H1 (cell line): ENCODE results near the gene RRAD. TPM values are rescaled to one million over a fixed set of nuclear protein-coding genes. Genes with fewer than 3 reads are reported as not detected.

Experiments
- ATF2 ChIP-seq: IDR thresholded peaks from 2 replicates; pipeline ENCODE4 v1.6.1; 2012; ENCODE audit warnings: low read length, inconsistent platforms
- CEBPB ChIP-seq: IDR thresholded peaks from 2 replicates; pipeline ENCODE4 v1.6.1; 2012; ENCODE audit warnings: low read depth, low read length
- CREB1 ChIP-seq: IDR thresholded peaks from 2 replicates; pipeline ENCODE4 v1.6.1; 2012; ENCODE audit warnings: inconsistent platforms
- CTBP2 ChIP-seq: IDR thresholded peaks from 2 replicates; pipeline ENCODE4 v1.7.0; 2011; ENCODE audit warnings: borderline replicate concordance, mild to moderate bottlenecking, moderate library complexity, mixed read lengths, low read length; ENCODE audit not compliant: insufficient read depth, insufficient read length
- EGR1 ChIP-seq: IDR thresholded peaks from 2 replicates; pipeline ENCODE4 v1.6.1; 2011; ENCODE audit warnings: low read depth, low read length, borderline replicate concordance
- MAX ChIP-seq: IDR thresholded peaks from 2 replicates; pipeline ENCODE4 v1.6.1; 2012; ENCODE audit warnings: inconsistent platforms
- SIN3A ChIP-seq, 2 experiments: IDR thresholded peaks in 1 of 2; conservative IDR thresholded peaks in 1 of 2; 2 replicates each; pipeline ENCODE4 v1.6.1; 2011 to 2012; ENCODE audit warnings: low read length in 2 of 2, improper control_type of control experiment in 1 of 2, low read depth in 1 of 2, mild to moderate bottlenecking in 1 of 2
- TBP ChIP-seq: IDR thresholded peaks from 2 replicates; pipeline ENCODE4 v1.6.1; 2011; ENCODE audit warnings: low read depth, low read length, improper control_type of control experiment
- polyA plus RNA-seq, 7 experiments: library from polyadenylated mRNA; depleted of rRNA in 3 of 7; stranded (reverse) in 5 of 7; unstranded in 2 of 7; fragments of >200 nt in 5 of 7; fragments of 200-250 nt in 2 of 7; gene quantifications; 1 replicate in 5 of 7; 2 replicates in 1 of 7; 4 replicates in 1 of 7; pipeline versions ENCODE4 v1.2.1 to v1.2.3, GENCODE V29; 2011 to 2013; ENCODE audit warnings: missing spikeins in 2 of 7, mixed read lengths in 2 of 7
- total RNA-seq: library from RNA; stranded (reverse); fragmentation: NEBNext Ultra II Directional; extraction: Animal tissue kit (Norgen Biotek cat#: 25700); gene quantifications from 2 replicates; pipeline ENCODE4 v1.2.1, GENCODE V29; 2021

The RRAD gene
- total and polyA plus RNA-seq, 2 of the 8 experiments (the other 6 are each of a cell fraction or from before 2014, with no cell fraction given), result 0.17 TPM; not detected in 1

DNA sequence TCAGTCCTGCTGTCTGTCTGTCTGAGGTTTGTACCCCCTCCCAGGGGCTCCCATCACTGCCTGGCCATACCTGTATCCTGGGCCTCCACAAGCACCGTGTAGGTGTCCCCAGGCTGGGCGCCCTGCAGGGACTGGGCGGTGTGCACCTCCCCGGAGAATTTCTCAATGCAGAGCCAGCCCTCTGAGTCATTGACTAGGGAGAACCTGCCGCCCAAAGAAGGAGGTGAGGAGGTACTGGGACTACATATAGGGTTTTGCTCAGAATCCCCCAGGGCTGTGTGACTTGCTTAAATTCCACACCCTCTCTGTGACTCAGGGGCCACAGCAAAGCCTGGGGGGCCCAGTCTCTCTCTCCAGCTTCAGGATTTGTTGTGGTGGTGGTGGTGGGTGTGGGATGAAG lies 14.2 kb downstream of the RRAD start (continued):
- TF ChIP-seq ATF2 (no peak), CREB1 (no peak), SIN3A (conservative IDR thresholded peaks at IDR 0.05 in 1 of 2, IDR thresholded peaks at IDR 0.05 in 1 of 2; ENCODE audit: low read depth in 1 of 2, low read length in 2 of 2) (no peak), CEBPB (no peak), MAX (no peak), CTBP2 (no peak), TBP (no peak), EGR1 (no peak)
